ENCODE measurements around the gene UGT1A9.

DNA sequence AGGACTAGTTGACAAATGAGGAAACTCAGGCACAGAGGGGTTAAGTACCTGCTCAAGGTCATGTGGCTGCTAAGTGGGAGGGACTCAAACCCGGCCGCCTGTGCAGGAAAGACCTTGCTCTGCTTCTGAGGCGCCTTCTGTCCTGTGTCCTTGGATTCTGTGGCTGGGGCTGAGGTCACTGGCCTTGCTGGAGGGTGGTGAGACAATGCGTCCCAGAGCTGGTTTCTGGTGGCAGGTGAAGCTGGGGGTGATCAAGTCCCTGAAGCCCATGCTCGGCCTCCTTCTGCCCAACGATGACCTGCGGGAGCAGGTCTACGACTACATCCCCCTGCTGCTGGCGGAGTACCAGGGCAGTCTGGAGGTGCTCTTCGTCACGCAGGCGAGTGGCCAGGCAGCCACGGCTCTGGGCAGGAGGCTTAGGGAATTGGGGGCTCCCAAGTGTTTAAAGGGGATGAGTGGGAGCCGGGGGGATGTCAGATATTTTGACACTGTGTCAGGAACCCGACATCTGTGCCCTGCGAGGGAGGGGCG lies 122.5 kb downstream of the UGT1A9 start:
- TF ChIP-seq POLR2A (IDR thresholded peaks at IDR 0.05; ENCODE audit: low read length) = no peak
- no peak for TF ChIP-seq GATA1 (IDR thresholded peaks at IDR 0.05; ENCODE audit: low read depth, low read length)
